ENCODE measurements around the gene ZBTB17.

DNA sequence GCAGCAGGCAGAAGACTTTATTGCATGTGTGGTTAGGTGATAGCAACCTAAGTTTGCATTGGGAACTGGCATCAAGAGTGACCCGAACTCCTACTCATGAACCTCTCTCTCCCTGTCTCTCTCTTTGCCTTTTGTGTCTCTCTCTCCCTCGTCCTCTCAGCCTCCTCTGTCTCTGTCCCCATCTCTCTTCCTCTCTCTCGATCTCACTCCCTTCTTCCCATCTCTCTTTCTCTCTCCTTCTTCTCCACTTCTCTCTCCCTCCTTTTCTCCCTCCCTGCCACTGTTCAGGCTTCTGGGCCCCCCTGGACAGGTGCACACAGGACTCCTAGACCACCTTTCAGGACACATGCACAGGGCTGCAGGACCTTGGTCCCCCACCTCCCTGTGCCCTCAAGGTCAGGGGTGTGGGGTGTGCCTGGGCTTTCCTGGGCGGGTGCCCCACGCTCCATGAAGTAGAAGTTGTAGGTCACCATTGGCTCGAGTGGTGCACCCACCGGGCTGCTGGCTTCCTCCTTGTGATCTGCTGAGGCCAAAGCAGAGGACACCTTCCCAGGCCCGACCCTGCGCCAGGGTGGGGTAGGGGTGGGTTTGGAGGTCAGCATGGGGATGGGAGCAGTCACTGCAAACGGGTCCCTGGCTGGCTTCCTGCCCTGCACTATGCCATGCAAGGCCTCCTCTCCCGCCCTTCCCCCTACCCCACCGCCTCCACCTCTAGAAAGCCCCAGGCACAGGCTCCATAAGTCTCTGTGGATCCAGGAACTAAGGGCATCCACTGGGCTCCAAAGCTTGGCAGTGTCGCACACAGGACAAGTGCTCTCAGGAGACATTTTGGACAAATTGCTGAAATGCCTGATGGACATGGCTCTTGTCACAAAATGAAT is 13.2 kb upstream of the ZBTB17 start:
- TF ChIP-seq, protein P1, sequence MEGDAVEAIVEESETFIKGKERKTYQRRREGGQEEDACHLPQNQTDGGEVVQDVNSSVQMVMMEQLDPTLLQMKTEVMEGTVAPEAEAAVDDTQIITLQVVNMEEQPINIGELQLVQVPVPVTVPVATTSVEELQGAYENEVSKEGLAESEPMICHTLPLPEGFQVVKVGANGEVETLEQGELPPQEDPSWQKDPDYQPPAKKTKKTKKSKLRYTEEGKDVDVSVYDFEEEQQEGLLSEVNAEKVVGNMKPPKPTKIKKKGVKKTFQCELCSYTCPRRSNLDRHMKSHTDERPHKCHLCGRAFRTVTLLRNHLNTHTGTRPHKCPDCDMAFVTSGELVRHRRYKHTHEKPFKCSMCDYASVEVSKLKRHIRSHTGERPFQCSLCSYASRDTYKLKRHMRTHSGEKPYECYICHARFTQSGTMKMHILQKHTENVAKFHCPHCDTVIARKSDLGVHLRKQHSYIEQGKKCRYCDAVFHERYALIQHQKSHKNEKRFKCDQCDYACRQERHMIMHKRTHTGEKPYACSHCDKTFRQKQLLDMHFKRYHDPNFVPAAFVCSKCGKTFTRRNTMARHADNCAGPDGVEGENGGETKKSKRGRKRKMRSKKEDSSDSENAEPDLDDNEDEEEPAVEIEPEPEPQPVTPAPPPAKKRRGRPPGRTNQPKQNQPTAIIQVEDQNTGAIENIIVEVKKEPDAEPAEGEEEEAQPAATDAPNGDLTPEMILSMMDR (conservative IDR thresholded peaks at IDR 0.05; ENCODE audit: low read depth, low read length): no peak
- TF ChIP-seq EZH2 (IDR thresholded peaks at IDR 0.05; ENCODE audit: borderline replicate concordance, low read depth, low read length, poor library complexity, severe bottlenecking): no peak

Measured in A673 (cell line).